ENCODE data around the gene GIPC2.
"Not testable (repeated sequence)": the region's sequence is repeated elsewhere in the genome, so short reads cannot be mapped to it uniquely, and the experiment has no call there.

Gene GIPC2

DNA sequence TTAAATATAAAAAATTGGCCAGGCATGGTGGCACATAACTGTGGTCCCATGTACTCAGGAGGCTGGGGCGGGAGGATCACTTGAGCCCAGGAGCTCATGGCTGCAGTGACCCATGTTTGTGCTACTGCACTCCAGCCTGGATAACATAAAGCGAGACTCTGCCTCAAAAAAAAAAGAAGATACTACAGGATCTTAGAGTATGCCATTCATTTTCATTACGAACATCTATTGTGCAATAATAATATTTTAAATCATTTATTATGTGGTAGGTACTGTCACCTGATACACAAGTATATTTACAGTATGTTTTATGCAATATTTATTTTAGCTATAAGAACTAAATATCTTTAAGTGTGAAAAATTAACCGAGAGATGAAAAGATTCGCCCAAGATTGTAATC, 9.3 kb upstream of the GIPC2 start:
- DNase-seq (ENCODE audit: low spot score): no peak

DNA sequence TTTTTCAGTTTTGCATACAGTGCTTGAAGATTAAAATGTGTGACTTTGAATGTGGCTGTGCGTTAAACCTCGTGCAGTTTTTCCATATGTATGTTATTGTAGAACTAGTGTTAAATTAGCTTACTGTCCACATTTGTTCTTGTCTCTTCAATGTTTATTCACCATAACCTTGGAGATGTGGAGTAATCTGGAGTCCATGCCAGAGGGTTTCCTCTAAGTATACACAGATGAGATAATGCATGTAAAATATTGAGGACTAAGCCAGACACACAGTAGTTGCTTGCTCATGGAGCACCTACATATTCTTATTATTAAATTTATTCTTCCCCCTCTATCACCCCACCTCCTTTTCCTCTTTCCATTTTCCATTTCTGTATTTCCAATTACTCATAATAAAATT, 7.7 kb upstream of the GIPC2 start:
- DNase-seq (ENCODE audit: low spot score): no peak

DNA sequence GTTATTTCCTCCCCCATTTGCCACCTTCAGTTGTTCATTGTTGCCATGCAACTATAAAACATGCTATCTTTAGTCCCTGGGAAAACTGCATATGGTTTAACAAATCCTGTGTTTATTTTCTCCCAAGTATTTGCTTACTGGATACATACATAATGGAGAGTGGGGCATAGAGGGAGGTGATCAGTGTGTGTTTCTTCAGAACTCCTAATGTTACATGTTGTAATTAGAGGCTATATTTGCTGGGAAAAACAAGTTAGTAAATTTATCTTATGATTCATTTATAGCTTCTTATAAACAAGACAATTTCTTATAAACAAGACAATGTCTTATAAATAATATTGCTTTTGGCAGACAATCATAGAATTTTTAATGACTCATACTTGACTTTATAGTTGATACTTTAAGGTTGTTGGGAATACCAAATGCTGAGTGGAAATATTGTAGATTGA, 7.3 kb upstream of the GIPC2 start:
- no peak for DNase-seq (ENCODE audit: low spot score)

DNA sequence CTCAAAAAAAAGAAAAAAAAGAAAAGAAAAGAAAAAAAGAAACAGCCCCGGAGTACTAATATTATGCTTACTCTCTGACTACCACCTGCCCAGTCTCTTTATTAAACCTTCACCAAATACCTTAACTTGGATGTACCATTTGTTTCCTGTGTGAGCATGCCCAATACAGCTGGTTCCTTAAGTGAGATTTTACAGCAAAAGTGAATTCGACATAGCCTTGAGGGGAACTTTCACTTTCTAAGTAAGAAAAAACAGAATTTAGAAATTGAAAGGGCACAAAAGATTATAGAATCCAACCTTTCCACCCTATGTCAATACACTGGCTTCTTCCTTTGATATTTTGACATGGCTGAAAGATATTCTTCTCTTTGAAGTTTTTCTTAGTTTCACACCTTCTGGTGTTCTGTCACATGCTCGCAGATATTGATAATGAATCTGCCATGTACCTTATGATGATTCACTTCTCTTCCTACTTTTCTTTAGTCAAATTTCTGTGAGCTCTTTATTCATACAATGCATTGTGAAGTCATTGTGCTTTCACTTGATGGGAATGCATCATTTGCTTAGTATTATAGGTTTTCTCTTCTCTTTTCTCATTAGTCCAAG, 5.2 kb upstream of the GIPC2 start:
- no peak for DNase-seq (ENCODE audit: low spot score)

DNA sequence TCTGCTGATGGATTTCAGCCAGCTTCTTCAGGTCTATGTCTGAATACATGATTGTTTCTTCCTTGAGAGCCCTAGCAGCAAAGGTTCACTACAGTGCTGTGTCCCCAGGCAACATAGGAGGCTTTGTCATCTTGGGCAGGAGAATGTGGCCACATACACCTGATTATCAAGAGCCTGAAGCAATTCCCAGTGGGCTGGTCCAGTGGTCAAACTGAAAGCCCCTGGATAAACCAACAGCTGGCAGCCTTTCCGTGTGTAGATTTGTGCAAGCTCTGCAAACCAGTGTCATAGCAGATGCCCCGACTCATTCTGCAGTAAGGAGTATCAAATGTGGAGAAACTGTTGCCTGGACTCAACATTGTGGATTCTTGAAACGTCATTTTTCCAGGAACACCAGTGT, 2.3 kb upstream of the GIPC2 start:
- DNase-seq (ENCODE audit: low spot score): no peak

DNA sequence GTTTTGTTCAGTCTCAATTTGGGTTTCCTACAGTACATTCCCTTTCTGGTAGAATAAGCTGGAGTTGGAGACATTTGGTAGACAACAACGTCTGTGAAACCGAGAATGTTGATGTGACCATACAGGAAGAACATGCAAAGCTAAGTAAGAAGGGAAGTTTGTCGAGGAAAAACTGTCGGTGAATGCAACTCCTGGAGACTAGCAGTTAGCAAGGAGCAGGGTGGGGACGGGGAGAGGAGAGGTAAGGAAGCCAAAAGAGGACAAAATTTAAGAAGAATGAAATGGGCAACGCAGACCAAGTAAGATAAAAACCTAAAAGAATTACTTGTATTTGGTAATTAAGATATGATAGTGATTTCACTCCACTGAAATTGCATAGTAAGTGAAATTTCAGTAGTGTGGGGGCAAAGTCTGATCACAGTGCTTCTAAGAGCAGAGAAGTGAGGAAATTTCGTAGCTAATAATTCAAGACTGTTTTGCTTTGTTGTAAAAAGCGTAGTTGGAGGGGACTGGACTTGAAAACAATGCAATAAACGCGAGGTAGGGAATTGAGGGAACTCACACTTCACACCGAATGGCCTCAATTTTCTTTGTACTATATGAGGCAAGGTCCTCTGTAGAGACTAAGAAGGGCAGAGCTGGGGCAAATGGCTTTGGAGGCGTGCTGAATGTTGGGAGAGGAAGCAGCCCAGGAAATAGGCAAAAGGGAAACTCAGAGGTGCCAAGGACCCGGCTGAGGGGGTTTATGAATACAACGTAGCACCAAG, 787 bp upstream of the GIPC2 start:
- DNase-seq (ENCODE audit: low spot score): no peak

DNA sequence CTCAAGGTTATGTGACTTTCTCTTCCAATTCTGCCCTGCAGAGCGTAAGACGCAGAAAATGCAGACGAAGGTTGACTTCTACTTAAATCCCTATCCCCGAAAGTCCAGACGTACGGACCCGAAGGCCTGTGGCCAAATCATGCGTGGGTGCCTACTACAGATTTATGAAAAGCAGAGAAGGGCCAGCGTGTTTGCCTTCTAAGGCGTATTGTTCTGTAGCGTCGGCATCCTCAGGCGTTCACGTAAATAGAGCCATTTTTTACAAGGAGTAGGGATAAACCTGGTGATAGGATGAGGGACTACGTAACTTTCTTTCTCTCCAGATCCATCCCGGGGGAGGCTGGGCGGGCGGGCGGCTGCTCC, 222 bp upstream of the GIPC2 start:
- no peak for DNase-seq (ENCODE audit: low spot score)

DNA sequence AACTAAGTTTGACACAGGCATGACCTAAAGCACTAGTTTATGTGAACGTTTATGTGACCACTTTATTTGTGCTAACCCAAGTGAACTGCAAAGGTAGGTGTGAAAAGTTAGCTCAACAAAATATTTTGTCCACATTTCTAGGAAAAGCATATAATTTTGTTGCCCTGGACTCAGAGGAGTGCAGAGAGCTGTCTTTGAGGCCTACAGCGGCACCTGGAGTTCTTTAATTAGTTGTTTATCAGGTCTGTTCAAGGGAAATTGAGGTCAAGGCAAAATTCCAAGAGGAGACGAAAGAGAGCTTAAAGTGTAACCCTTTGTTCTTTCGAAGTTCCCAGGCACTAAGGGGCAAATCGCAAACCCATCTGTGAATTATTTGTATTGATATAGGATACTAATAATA, 1.3 kb downstream of the GIPC2 start:
- DNase-seq (ENCODE audit: low spot score): no peak

DNA sequence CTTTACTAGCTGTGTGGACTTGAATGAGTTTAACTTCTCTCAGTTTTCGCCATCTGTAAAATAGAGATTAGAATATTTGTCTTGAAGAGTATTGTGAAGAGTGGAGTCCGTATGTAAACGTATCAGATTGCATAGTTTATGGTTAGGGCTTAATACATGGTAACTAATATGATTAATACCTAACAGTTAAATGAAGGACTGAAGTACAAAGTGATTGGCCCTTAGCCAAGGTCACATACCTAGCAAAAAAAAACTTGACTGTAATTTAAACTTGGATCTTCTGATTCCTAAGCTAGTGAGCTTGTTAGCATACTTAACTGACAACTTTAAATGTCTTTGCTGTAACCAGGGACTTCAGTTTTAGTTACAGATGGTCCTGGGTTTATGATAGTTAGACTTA, 1.9 kb downstream of the GIPC2 start:
- no peak for DNase-seq (ENCODE audit: low spot score)

DNA sequence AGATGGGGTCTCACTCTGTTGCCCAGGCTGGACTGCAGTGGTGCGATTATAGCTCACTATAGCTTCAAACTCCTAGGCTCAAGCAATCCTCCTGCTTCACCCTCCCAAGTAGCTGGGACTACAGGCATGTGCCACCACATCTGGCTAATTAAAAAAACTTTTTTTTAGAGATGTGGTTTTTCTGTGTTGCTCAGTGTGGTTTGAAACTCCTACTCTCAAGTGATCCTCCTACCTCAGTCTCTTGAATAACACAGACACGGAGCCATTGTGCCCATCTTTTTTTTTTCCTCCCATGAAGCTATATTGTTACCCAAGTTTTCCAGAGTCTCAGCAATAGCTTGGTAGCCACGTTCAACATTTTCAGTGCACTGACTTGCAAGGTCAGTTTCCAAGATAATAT, 2.7 kb downstream of the GIPC2 start:
- DNase-seq (ENCODE audit: low spot score): no peak

DNA sequence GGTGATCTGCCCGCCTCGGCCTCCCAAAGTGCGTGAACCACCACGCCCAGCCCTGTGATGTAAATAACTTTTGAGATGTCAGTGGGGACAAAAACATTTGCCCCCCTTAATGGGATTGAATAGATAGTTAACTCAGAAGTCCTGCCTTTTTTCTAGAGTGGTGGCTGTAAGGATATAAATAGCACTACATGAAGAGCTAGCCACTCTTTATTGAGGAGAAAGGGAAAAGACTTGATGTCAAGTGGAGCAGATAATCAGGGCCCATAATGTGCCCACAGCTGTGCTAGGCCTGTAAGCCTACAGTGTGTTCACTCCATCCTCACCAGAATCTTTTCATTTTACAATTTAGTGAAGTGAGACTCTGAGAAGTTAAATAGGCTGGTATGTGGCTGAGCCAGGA, 3.6 kb downstream of the GIPC2 start:
- DNase-seq (ENCODE audit: low spot score): no peak

DNA sequence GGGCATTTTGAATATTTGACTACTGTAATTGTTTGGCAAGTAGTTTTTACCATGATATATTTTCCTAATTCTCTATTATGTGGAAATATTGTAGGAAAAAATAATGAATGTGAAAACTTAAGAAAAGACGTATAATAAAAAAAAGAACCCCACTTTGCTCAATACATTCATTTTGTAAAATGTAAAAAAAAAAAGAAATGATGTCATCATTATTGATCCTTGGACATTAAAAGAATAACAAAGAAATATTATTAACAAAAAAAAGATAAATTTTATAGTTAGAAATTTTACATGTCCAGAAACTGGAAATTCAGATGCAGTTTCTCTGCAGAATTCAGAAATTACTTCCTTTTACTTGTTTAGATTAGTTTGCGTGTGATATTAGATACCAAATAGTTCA, 5.2 kb downstream of the GIPC2 start:
- no peak for DNase-seq (ENCODE audit: low spot score)

DNA sequence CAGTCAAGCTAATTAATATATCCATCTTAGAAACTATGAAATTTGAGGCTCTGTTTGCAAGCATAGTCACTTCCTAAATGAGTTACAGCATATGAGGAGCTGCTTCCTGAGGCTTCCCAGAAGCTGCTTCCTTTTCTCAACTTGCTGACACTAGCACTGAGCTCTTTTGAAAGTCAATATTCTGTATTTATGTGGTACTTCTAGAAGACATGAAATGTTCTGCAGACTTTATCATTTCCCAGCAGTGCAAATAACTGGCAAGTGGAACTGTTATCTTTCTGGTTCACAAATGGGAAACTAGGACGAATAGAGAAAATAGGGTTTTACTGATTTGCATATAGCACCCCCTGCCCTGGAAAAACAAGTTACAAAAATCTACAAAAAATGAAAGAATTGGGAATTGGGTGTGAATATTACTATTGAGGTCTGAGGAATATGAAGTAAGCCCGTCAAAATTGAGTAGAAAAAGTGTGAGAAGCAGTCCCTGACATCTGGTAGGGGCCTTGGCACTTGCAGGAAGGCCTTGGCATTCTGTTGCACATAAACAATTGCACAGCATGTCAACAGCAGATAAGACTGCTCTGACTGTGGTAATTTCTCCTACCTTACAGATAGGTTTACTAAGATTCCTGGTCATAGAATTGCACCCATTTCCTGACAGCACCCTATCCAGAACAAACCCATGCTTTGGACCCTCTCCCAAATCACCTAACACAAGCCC, 7.1 kb downstream of the GIPC2 start:
- no peak for DNase-seq (ENCODE audit: low spot score)

DNA sequence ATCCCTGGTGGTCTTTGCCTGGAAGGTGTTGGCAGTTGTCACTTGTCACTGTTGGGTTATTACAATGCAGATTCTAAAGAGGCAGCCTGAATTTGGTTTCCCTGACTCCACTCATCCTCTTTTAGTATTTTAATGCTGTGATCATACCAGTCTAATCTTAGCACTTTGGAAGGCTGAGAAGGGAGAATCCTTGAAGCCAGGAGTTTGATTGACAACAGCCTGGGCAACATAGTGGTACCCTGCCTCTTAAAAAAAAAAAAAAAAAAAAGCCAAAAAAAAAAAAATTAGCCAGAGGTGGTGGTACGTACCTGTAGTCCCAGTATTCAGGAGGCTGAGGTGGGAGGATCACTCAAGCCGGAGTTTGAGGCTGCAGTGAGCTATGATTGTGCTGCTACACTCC, 7.7 kb downstream of the GIPC2 start:
- no peak for DNase-seq (ENCODE audit: low spot score)

DNA sequence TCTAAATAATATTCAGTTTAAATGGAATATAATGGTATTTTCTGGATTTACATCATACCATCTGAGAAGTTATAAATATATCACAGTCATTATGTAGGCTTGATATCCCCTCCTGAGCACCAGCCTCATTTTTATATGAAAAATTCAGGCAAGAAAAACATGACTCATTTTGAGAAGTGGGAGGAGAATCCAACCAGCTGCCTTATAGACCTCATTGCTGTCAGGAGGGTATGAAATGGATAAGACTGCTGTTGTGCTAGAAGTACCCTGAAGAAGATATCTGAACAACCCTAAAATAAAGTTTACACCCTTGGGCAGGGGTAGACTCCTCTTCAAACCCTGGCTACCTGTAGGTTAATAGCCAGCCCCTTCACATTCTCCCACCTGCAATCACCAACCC, 8.8 kb downstream of the GIPC2 start:
- no peak for DNase-seq (ENCODE audit: low spot score)

DNA sequence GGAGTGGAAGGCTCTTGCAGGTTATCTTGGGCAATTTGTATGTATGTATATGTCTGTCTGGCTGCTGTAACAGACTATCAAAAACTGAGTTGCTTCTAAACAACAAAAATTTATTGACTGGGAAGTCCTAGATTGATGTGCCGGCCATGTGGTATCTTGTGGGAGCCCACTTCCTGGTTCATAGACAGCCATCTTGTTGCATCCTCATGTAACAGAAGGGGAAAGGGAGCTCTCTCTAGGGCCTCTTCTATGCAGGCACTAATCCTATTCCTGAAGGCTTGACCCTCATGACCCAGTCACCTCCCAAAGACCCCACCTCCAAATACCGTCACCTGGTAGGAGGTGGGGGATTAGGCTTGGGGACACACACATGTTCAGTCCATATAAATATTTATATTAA, 9.2 kb downstream of the GIPC2 start:
- no peak for DNase-seq (ENCODE audit: low spot score)

DNA sequence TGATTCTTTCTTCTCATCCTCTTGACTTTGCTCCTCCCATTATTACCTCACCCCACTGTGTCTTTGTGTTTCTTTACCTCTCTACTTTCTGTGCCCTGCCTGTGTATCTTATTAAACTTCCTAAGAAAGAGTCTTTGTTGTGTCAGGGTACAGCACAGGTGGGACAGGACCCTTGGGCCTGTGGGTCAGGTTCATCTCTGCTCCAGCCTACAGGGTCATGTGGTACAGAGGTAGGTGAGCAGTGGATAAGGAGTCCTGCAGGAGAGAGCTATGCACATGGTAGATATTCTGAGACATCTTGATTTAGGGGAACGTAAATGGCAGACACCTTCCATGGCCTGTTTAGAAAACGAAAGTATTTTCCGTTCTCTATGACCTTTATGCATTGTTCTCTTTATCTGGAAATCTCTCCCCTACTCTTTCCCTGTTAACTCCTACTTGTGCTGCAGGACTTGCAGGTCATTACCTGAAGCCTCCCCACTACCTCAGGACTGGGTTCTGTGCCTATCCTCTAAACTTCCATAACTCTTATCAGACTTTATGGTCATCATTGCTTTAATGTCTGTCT, 9.9 kb downstream of the GIPC2 start:
- DNase-seq (ENCODE audit: low spot score): no peak

DNA sequence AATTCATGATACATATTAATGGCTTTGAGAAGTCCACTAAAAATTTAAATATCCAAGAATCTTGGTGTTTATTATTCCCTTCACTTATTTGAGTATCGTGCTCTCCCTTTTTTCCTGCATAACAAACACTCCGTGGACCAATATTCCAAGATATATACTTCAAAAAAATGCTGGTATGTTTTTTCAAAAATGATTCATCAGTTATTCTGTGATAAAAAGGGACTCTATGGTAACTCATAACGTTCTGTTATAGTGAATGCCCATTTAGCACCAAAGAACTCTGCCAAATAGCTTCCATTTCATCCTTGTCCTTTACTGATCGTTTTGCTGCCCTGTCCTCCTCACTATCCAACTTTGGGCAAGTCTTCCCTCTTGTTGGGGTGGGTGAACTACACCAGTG, 12.9 kb downstream of the GIPC2 start:
- no peak for DNase-seq (ENCODE audit: low spot score)

DNA sequence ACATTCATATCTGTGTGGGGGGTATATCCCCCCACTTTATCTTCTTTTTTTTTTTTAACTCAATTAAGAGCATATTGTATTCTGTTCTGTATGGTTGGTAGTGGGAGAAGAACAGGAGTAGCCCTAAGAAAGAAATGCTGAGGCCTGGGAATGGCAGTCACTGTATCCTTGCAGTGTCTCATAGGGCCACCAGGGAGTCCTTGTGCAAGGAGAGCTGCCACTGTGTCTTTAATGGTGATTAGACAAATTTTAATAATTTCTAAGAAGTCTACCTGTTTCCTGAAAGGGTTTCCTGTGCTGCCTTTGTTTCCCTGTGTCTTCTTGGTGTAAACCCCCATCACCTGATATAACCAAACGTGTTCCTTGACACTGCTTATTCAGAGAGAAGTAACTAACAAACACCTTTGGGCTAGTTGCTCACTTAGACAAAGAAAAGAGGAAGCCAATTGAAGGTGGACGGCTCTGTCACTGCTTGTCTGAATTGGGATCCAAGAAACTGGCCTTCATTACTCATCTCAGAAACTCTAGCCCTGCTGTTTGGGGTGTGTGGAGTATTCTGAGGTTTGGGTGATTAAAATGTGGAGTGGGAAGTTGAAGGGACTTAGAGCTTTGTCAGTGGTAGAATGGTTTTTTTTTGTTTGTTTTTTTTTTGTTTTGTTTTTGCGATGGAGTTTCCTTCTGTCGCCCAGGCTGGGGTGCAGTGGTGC, 15.2 kb downstream of the GIPC2 start:
- DNase-seq (ENCODE audit: low spot score): no peak

DNA sequence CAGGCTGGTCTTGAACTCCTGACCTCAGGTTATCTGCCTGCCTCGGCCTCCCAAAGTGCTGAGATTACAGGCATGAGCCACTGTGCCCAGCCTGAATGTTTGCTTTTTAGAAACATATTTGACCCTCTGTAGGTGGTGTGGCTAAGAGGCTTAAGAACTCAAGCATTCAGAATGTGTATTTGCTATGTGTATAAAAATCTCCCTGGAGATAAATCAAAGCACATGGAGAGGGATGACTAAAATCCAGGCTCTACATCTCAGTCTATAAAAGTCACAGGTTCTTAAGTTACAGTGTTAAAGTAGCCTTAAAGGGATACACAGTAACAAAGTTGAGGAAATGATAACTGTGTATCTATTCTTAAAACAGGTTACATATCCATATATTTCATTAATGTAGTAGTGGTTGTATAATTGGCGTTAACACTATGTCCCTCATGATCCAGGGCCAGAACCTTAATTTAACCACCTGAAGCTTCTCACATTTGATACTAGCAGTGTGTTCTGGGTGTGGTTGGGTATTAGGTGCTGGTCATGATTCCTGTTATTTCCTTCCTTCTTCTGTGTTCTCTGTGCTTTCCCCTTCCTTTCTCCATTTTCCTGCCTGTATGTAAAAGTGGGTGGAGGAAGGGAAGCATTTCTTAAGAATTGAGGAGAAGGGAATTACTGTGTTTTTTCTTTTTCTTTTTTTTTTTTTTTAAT, 16.2 kb downstream of the GIPC2 start:
- no peak for DNase-seq (ENCODE audit: low spot score)

DNA sequence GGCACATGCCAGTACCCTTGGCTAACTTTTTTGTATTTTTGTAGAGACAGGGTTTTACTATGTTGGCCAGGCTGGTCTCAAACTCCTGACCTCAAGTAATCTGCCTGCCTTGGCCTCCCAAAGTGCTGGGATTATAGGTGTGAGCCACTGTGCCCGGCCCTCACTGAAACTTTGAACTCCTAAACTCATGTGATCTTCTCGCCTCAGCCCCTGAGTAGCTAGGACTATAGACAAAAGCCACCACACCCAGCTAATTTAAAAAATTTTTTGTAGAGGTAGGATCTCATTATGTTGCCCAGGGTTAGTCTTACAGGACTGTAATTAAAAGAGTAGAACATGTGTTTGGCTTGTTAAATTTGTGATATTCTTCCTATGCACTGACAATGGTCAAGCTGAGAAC, 19.1 kb downstream of the GIPC2 start:
- not testable (repeated sequence) for DNase-seq (ENCODE audit: low spot score)

Measured in NAMALWA (cell line).